Thoracic aorta (tissue), 2 donors: ENCODE data around the gene THADA. TPM values are rescaled to one million over a fixed set of nuclear protein-coding genes. Genes with fewer than 3 reads are reported as not detected.

ENCODE experiments used
- ATAC-seq: fragments of 150-250 bp; one replicate; pipeline ENCODE4 v1.8.0; 2017; ENCODE audit warnings: low read depth; ENCODE audit not compliant: insufficient number of reproducible peaks, low FRiP score
- DNase-seq: peaks from one replicate; pipeline ENCODE4 v3.0.0-alpha.2; 2020; ENCODE audit warnings: low spot score
- H3K27ac ChIP-seq, 2 donors: fragments of 200-600 bp; sonication (generic); 1 replicate in 1 of 2; 2 replicates in 1 of 2; pipeline ENCODE4 v1.5.1; 2016; ENCODE audit warnings: mild to moderate bottlenecking in 2 of 2, moderate library complexity in 2 of 2
- H3K27me3 ChIP-seq: fragments of 200-600 bp; sonication (generic); replicated peaks from 2 replicates; pipeline ENCODE4 v1.6.0; 2016; ENCODE audit warnings: mild to moderate bottlenecking; ENCODE audit not compliant: insufficient read depth
- H3K36me3 ChIP-seq: fragments of 200-600 bp; sonication (generic); one replicate; pipeline ENCODE4 v1.5.1; 2016
- H3K4me1 ChIP-seq, 2 donors: fragments of 200-600 bp; sonication (generic); 1 replicate in 1 of 2; 2 replicates in 1 of 2; pipeline versions ENCODE4 v1.5.1 to v1.6.0; 2016; ENCODE audit warnings: low read depth in 2 of 2, mild to moderate bottlenecking in 1 of 2; ENCODE audit not compliant: control insufficient read depth in 1 of 2
- H3K4me3 ChIP-seq: fragments of 200-600 bp; sonication (generic); 2 replicates; pipeline ENCODE4 v1.5.1; 2016; ENCODE audit warnings: mild to moderate bottlenecking
- H3K9me3 ChIP-seq: fragments of 200-600 bp; sonication (generic); 2 replicates; pipeline ENCODE4 v1.5.1; 2016
- total RNA-seq, 2 donors: library from RNA; depleted of rRNA; stranded (reverse); fragments of >200 nt; gene quantifications; one replicate each; pipeline versions ENCODE4 v1.1.0 to v1.2.3, GENCODE V29; 2016
- TF ChIP-seq, protein P1 (sequence below): fragments of 200-600 bp; sonication (generic); IDR thresholded peaks from one replicate; pipeline ENCODE4 v1.5.1; 2019; ENCODE audit warnings: antibody characterized with exemption

The THADA gene
- total RNA-seq, 2 donors from 2014 or later: 33.3 to 46.6 TPM

DNA sequence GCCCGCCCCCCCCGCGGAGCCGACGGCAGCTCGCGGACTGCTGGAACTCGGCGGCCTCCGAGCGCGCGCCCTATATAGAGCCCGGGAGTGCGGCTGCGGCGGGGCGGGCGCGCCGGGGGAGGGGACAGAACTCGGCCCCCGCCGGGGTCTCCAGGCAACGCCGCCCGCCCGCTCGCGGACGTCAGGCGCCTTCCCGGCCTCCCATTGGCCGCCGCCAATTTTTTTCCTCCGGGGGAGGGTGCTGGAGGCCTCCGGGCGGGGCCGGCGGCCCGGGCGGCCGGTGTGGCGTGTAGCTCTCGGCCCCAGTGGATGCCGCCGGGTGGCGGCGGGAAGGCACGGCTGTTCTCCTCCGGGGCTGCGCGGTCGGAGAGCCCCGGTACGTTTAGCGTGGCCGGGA, 369.3 kb downstream of the THADA start, which contains the start of gene ZFP36L2:
ZFP36L2 (minus strand) TSS at position 49 of the 397 bp plus-strand sequence. CDS start 291 bp downstream, outside the sequence.
- peaks cover 21 to 27% of the 10 kb centered on the region in 2 donors for H3K4me1 ChIP-seq

DNA sequence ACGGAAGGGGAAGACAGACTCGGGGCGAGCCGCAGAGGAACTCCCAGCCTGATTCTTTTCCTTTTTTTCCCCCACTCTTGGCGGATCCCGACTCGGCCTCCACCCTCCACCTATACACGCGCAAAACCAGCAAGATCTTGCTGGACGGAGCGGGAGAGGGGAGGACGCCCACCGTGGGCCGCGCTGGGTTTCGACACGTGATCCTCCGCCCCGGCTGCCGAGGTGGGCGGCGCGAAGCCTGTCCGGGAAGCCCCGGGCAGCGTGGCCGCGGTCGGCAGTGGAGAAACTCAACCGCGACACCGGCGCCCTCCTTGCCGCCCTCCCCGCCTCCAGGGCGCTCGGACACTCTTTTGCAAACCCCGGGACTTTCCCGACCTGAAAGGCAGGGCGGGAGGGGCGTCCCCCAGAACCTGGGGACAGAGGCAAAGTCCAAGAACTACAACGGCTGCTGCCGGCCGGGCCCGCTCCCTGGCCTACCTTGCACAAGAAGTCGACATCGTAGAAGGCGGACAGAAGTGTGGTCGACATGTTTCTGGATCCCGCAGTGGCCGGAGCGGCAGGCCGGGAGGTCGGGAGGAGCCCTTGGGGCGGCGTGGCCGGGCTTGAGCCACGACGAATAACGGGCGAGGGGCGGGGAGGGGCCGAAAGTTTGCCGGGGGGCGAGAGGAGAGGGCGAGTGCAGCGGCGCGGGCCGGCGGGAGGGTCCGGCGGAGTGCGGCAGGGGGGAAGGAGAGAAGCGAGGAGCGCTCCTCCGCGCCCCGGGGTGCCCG, 369.9 kb downstream of the THADA start:
- H3K4me3 ChIP-seq: peak overlapping the region; percentile 88
- H3K36me3 ChIP-seq: peaks cover 33% of the 10 kb centered on the region
- DNase-seq (no peak), ATAC-seq (peak; percentile 3)
- peaks cover 27 to 33% of the 10 kb centered on the region in 2 donors for H3K4me1 ChIP-seq
- peak overlapping the region; percentile 98 to 99 for H3K27ac ChIP-seq
- H3K9me3 ChIP-seq: no peaks in the 10 kb centered on the region
- TF ChIP-seq, protein P1, sequence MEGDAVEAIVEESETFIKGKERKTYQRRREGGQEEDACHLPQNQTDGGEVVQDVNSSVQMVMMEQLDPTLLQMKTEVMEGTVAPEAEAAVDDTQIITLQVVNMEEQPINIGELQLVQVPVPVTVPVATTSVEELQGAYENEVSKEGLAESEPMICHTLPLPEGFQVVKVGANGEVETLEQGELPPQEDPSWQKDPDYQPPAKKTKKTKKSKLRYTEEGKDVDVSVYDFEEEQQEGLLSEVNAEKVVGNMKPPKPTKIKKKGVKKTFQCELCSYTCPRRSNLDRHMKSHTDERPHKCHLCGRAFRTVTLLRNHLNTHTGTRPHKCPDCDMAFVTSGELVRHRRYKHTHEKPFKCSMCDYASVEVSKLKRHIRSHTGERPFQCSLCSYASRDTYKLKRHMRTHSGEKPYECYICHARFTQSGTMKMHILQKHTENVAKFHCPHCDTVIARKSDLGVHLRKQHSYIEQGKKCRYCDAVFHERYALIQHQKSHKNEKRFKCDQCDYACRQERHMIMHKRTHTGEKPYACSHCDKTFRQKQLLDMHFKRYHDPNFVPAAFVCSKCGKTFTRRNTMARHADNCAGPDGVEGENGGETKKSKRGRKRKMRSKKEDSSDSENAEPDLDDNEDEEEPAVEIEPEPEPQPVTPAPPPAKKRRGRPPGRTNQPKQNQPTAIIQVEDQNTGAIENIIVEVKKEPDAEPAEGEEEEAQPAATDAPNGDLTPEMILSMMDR: no peak
- no peaks in the 10 kb centered on the region for H3K27me3 ChIP-seq

More for the DNA sequence above, 369.3 kb downstream of the THADA start, which contains the start of gene ZFP36L2:
- peaks cover 33% of the 10 kb centered on the region for H3K36me3 ChIP-seq
- peak within 1 kb of the TSS; percentile 88 for H3K4me3 ChIP-seq
- TF ChIP-seq, protein P1: peak; percentile 24
- ATAC-seq: peak; percentile 57
- H3K27me3 ChIP-seq: no peaks in the 10 kb centered on the region
- no peaks in the 10 kb centered on the region for H3K9me3 ChIP-seq
- peak; percentile 78 for DNase-seq
- peak within 1 kb of the TSS; percentile 98 to 99 for H3K27ac ChIP-seq

DNA sequence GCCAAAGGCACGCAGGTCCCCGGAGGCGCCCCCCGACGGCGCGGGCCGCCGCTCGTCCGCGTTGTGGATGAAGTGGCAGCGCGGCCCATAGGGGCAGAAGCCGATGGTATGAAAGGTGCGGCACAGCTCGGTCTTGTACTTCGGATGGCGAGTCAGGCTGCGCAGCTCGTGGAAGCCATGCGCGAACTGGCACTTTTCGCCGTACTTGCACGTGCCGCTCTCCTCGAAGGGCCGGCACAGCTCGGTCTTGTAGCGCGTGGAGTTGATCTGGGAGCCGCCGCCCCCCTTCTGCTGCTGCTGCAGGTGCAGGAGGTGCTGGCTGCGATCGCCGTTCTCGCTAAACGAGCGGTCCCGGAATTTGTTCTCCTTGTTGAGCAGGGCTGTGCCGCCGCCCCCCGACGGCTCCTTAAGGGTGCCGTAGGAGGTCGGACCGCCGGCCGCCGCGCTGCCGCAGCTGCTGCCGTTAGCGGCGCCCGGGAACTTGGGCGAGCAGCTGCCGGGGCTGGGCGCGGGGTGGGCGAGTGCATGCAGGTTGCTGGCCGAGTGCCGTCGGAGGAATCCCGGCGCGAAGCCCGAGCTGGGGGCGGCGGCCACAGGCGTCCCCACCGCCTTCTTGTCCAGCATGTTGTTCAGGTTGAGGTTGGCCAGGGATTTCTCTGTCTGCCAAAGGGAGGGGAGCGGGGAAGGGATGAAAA, 370.6 kb downstream of the THADA start:
- DNase-seq: no peak
- TF ChIP-seq, protein P1: no peak
- peaks cover 30% of the 10 kb centered on the region for H3K36me3 ChIP-seq
- peak overlapping the region; percentile 98 to 99 for H3K27ac ChIP-seq
- no peaks in the 10 kb centered on the region for H3K27me3 ChIP-seq
- H3K9me3 ChIP-seq: no peaks in the 10 kb centered on the region
- peaks cover 34 to 40% of the 10 kb centered on the region in 2 donors for H3K4me1 ChIP-seq
- no peak for ATAC-seq
- H3K4me3 ChIP-seq: peak overlapping the region; percentile 88

DNA sequence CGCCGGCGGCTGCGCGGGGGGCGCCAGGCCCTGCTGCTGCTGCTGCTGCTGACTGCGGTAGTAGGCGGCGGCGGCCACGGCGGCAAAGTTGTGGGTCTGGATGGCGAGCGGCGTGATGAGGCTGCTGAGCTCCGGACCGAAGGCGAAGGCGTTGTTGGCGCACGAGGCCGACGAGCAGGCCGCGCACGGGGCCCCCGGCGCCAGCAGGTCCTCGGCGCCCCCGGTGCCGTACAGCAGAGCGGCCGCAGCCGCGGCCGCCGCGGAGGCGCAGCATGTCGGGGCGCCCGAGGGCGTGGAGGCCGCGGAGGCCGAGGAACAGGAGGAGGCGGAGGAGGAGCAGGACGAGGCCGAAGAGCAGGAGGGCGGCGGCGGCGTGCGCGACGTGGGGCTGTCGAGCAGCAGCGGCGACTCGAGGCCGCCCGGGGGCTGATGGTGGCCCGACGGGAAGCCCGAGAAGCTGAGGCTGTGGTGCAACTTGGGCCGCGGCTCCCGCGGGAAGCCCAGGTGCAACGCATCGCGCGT, 371.2 kb downstream of the THADA start:
- H3K36me3 ChIP-seq: peaks cover 29% of the 10 kb centered on the region
- DNase-seq (no peak), ATAC-seq (no peak)
- no peaks in the 10 kb centered on the region for H3K27me3 ChIP-seq
- no peaks in the 10 kb centered on the region for H3K9me3 ChIP-seq
- H3K4me1 ChIP-seq: peaks cover 36 to 43% of the 10 kb centered on the region in 2 donors
- peak overlapping the region; percentile 88 for H3K4me3 ChIP-seq
- TF ChIP-seq, protein P1: no peak
- H3K27ac ChIP-seq: peak overlapping the region; percentile 98 to 99

DNA sequence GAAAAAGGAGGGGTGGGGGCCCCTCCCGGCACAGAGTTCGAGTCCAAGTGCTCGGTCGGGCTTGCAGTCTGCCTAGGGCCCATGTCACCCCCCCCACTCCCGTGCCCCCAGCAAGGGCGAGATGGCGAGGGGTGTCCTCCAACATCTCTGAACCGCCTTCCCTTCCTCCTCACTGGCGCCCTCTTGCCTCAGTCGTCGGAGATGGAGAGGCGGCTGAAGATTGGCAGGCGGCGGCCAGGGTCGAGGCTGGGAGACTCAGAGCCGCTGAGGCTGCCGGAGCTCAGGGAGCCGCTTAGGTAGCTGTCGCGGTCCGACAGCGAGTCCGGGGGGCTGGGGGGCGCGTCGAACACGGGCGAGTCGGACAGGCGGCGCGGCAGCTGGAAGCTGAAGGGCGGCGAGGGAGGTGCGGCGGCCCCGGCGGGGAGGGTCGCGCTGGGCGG, 371.7 kb downstream of the THADA start:
- Histone ChIP-seq H3K27ac (peak overlapping the region; percentile 98 to 99), H3K9me3 (no peaks in the 10 kb centered on the region), H3K4me3 (peak overlapping the region; percentile 88), H3K27me3 (no peaks in the 10 kb centered on the region), H3K36me3 (peaks cover 29% of the 10 kb centered on the region), H3K4me1 (peaks cover 37 to 45% of the 10 kb centered on the region in 2 donors)
- ATAC-seq: no peak
- TF ChIP-seq, protein P1: no peak
- no peak for DNase-seq
